Islet of Langerhans (tissue), 1 donor: Measurements from ENCODE around the gene ARHGAP33.

Experiments used
- FAIRE-seq: peaks from one replicate; lab custom pipeline; 2011; peaks lifted over from hg19 to GRCh38; lab: Jason Lieb, UNC

Gene ARHGAP33

DNA sequence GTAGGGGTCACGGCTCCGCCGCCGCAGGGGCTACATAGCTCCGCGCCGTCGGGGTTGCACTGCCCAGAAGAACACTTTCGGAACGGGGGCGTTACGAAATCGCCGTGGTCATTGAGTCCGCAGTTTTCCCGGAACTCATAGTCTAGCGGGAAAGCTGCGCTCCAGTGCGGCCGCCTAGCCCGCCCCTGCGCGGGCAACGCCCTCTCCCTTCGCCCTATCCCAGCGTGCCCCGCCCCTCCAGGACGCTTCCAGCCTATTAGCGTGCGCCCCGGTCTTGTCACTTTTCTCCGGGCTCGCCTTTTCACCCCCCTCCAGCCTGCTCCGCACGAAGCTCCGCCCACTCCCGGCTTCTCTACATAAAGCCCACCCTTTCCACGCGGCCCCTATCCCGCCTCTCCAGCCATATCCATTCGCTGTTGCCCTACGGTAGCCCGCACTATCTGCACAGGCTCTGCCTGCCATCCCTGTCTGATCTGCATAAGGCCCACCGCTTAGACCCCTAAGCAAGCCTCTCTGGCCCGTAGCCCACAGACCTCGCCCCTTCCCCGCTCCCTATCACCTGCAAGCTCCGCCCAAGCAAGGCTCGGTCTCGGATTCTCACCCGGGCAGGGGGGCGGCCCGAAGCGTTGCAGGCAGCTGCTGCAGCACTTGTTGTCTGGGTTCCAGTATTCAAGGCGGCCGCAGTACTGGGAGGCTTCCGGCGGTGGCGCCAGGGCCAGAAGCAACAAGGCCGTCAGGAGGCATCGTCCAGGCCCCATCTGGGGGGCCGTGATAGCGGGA lies 34.8 kb upstream of the ARHGAP33 start:
- no peak for FAIRE-seq

- no peak for FAIRE-seq
Measured at GRCh38 chr19:35741203-35741515, 34.2 kb upstream of the ARHGAP33 start.

- no peak for FAIRE-seq
Measured at GRCh38 chr19:35742121-35742724, 33.1 kb upstream of the ARHGAP33 start, which contains the start of gene IGFLR1. Gene IGFLR1, minus strand, starts transcription at chr19:35742452. Its CDS starts 1,272 bp downstream, at chr19:35741180.

- no peak for FAIRE-seq
Measured at GRCh38 chr19:35743640-35744429, 31.5 kb upstream of the ARHGAP33 start.

DNA sequence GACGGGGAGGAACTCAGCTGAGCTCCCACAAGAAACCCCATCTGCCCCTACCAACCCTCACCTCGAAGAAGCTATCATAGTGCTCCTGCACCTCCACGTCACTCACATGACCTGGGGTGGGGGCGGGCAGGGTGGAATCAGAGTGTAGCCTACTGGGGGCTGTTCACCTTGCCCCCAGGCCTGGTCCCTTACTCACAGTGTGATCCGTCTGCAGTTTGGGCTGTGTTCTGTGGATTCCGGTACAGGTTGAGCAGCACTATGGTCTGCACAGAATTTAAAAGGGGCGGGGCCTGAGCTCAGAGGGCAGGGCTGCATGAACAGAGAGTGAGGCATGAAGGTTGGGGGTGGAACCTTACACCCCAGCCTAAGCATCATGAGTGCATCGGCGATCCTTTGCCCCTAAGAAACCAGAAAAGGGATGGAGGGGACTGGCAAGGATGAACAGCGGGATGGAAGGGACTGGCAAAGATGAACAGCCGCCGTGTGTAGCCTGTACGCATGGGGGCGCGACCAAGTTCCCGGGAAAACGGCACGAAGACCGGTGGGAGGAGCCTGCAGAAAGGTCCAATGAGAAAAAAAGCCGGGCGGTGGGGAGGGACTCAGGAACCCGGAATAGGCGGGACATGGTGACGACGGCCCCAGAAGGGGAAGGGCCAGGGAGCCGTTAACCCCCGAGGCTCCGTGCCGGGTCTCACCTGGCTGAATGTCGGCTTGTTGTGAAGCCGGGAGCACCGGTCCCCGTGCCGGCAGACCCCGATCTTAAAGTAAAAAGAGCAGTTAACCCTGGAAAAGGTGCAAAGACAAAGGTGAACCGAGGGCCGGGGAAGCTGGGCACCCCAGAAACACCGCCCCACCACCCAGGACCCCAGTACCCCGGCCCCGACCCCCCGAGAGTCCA lies 30.7 kb upstream of the ARHGAP33 start:
- no peak for FAIRE-seq

DNA sequence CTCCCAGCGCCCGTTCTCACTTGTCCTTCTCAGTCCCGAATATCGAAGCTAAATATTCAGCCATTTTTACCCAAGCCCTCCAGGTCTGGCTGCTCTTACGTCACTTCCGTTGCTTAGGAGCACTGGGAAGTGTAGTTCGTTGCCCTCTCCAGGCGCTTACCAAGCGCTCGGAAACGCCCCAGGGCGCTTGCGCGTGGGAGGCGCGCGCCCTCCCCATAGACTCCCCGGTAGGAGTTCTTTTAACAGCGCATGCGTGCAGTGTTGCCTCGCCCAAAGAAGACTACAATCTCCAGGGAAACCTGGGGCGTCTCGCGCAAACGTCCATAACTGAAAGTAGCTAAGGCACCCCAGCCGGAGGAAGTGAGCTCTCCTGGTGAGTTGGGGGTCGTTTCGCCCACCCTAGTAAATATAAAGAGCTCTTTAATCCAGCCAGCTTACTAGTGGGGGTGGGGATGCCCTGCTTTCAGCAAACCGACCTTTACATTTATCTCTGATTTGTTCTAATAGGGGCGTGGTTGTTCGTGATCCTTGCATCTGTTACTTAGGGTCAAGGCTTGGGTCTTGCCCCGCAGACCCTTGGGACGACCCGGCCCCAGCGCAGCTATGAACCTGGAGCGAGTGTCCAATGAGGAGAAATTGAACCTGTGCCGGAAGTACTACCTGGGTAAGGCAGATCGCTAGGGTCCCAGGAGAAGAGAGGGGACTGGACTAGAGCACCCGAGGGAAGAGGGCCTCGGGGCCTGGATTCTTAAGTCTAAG lies 29.9 kb upstream of the ARHGAP33 start, which contains the start of the genes PSENEN and U2AF1L4:
PSENEN (plus strand) TSS at position 324 of the 759 bp plus-strand sequence; CDS start at position 604, 280 bp downstream.
U2AF1L4 (minus strand) TSS at position 91 of the 759 bp plus-strand sequence; CDS start at position 64, 27 bp downstream.
- peak; percentile 90 for FAIRE-seq

- no peak for FAIRE-seq
Measured at GRCh38 chr19:35746087-35746462, 29.3 kb upstream of the ARHGAP33 start.

DNA sequence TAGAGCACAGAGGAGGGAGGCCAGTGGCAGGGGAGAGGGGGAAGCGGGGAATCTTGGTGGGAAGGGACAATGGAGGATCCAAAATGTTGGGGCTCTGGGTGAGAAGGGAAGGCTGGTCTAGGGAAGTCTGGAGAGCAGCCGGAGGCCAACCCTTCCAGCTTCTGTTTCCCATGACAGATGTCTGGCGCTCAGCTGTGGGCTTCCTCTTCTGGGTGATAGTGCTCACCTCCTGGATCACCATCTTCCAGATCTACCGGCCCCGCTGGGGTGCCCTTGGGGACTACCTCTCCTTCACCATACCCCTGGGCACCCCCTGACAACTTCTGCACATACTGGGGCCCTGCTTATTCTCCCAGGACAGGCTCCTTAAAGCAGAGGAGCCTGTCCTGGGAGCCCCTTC lies 28.8 kb upstream of the ARHGAP33 start:
- FAIRE-seq: no peak

GRCh38 chr19:35748106-35749020 lies 27.0 kb upstream of the ARHGAP33 start, which contains the start of gene LIN37:
Gene LIN37, plus strand, starts transcription at chr19:35748576. Its CDS starts 149 bp downstream, at chr19:35748725.
- peak; percentile 81 for FAIRE-seq

DNA sequence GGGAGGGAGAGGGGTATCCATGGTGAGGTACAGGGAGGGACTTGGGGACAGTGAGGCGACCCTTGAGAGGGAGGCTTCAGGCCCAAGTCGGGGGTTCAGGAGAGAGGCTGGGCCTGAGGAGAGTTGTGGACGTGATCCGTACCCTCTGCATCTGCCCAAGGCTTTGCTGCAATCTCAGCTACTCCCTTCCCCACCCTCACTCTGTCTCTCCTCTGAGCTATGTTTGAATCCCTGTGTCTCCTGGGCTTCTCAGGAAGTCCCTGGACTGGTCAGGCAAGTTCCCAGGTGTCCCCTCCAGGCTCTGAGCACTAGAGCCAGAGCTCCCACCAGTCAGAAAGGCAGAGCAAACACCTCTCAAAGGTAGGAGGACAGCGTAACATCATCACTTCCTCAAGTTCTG lies 25.2 kb upstream of the ARHGAP33 start:
- FAIRE-seq: no peak

DNA sequence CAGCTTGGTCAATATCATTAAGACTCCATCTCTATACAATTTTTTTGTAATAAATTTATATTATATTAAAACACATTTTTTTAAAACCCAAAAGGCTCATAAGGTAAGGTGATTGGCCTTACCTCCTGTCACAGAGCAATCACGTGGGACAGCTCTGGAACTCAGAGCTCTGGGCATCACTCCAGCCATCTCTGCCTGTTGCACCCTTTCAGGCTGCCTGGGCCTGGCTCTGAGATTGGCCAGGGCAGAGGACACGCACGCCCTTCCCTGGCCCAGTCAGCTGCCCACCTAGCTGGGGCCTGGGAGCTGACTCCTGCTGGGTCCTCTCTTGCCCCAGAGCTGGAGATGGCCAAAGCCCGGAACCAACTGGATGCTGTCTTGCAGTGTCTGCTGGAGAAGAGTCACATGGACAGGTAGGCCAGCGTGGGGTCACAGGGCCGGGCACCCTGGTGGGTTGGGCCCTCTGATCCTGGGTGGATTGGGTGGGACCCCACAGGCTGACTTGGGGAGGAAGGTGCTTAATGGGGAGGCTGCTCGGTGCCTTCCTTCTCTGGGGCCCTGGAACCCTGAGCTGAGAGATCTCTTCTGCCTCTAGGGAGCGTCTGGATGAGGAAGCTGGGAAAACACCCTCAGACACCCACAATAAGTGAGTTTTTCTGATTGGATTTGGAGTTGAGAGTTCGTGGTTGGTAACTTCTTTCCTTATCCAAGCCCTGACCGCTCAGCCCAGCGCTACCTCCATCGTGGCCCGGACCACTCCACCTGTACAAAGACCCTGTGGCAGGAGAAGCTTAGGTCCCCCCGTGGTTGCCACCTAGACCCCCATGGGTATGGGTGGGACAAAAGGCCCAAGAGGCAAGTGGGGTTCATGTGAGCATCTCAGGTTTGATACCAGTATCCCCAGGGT lies 23.3 kb upstream of the ARHGAP33 start:
- FAIRE-seq: no peak

- FAIRE-seq: no peak
Measured at GRCh38 chr19:35752746-35753350, 22.5 kb upstream of the ARHGAP33 start.

DNA sequence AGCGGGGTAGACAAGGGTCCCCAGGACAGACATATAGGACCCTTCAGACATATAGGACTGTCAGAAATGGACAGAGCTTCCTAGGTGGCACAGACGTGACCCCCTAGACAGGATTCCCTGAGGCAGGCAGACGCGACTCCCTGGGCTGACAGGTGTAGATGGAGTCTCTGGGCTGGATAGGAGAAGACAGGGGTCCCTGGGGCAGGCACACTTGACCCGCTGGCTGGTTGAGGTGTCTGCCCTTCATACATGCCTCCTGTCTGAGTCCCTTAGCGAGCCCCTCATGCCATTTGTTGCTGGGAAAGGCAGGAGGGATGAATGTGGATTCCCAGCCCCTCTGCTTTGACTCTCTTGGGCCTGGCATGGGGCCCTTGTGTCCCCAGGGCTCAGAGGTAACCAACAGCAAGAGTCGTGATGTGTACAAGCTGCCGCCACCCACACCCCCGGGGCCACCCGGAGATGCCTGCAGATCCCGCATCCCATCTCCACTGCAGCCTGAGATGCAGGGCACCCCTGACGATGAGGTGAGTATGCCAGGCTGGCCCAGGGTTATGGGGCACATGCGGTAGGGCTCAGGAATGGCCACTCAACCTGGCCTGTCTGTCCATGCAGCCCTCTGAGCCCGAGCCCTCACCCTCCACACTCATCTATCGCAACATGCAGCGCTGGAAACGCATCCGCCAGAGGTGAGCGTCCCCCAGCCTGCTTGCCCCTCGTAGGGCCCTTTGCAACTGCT lies 21.6 kb upstream of the ARHGAP33 start:
- FAIRE-seq: no peak

DNA sequence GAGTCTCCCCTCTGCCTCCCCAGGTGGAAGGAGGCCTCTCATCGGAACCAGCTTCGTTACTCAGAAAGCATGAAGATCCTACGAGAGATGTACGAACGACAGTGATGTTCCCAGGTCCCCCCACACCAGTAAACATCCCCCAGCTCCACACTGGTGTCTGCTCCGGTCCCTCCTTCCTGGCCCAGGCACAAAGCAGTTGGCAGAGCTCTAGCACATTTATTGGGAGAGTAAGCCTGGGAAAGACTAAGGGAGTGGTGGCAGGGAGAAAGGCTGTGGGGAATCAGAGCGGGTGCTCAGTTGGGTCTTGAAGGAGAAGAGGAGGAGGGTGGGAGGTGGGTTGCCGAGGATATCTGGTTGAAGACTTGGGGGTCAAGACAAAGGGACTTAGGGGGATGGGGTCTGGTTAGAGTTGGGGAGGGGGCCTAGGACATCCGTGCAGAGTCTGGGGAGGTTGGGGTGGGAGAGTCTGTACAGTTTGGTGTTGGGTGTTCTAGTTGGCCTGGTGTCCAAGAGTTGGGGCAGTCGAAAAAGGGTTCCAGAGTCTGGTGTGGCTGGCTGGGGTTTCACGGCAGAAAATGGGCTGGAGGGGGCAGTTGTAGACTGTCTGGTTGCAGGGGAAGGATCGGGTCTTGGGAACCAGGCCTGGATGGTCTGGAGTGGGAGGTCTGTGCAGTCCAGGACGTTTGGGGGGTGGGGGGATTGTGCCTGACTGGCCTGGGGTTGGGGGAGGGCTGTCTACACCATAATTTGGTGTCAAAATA lies 20.8 kb upstream of the ARHGAP33 start:
- no peak for FAIRE-seq

- no peak for FAIRE-seq
Measured at GRCh38 chr19:35755131-35755549, 20.2 kb upstream of the ARHGAP33 start.

DNA sequence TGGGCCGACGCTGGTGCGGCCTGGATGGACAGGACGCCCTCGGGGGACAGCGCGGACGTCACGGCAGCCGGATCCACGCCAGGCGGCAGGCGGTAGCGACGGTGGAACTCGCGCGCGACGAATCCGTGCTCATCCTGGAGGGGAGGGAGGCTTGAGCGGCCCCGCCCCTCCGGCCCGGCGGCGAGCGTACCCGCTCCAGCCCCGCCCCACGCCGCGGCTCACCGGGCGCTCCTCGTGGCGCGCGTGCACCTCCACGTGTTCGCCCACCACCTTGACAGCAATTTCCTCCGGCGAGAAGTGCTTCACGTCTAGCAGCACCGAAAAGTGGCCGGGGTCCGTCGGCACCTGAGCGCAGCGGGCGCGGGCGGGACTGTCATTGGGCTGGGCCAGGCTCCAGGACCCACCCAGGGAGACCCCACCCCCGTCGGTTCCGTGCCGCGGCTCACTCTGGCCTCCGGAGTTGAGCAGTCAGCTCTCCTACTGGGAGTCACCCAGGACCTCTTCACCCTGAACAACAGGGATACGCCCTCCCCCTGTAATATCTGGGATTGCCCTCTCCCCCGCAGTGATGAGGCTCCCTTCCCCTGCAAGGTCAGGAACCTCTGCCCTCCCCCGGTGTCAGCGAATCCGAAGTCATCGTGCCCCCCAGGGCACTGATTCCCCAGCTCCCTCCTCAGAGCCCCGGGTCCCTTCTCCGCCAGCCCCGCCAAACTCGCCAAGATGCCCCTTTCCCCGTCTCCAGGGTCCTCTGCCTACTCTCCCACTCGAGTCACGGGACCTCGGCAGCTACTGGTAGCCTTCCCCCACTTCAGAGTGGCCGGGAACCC lies 19.6 kb upstream of the ARHGAP33 start:
- no peak for FAIRE-seq
